Germinal center (tissue), 1 donor: ENCODE results near the gene OMP.

Source experiments
- DNase-seq: peaks from one replicate; pipeline ENCODE4 v3.0.0; 2012; ENCODE audit warnings: mixed read lengths, low spot score

Gene OMP

DNA sequence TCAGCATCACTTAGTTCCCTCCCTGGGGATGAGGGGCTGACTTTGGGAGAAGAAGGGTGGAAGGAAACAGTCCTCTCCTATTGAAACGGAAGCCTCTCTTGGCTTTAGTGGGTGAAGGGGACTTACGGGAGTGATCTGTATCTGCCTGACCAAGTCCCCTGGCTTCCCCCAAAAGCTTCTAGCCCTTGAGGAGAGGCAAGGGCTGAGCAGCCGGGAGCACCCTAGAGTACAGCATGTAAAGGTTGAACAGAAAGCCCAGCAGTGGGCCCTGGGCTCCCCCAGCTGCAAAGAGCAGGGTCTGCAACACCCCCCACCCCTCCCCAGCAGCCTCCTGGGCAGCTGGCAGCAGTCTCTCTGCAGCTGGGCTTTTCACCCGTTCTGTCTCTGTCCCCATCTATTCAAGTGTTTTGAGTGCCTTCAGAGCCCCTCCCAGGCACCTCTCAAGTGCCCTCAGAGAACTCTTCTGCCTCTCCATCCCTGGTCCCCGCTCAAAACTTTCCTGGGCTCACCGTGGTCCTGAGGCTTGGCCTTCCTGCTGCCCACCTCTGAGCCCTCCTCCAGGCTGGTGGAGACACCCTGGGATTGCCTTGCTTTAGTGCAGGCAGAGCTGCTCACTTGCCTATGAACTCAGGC, 33.2 kb upstream of the OMP start:
- DNase-seq = no peak

DNA sequence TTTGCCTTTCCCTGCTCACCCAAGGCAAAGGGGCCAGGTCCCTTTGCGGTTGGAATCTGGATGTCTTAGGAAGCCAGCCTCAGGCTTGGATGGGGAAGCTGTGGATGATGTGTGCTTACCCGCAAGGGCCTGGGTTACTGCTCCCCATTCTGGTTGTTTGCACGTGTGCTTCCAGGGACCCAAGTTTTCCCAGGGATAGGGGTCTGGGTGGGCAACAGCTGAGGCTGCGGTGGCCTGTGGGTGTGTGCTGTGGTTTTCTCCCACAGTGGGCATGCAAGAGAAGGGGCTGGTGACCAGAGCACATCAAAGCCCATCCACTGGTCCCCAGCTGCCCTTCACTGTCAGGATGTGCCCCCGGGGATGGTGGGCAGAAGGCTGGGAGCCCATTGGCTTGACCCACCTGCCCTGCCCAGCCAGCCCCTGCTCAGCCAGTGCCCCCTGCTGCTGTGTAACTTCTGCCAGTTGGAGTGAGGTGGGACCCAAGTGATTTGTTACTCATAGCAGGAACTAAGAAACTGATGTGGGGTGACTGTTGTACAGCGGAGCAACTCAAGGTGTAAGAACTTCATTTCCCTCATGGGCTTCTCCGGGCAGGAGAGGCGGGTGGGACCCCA, 32.6 kb upstream of the OMP start:
- DNase-seq = no peak

DNA sequence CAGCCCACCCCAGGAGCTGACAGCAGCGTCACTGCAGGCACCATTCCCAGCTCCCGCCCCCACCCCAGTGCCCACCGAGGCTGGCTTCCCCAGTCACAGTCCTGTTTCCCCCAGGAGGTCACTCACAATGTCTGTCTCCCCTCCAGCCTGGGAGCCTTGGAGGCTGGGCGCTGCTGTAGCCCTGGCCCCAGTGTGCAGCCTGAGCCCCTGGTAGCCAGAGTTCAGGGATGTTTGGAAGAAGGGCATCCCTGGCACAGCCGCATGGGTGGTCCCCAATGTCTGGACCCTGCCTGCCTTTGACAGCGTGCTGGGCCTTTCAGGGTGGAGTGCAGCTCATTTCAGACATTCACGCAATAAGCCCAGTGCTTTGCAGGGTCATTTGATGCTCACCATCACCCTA, 31.6 kb upstream of the OMP start:
- no peak for DNase-seq

DNA sequence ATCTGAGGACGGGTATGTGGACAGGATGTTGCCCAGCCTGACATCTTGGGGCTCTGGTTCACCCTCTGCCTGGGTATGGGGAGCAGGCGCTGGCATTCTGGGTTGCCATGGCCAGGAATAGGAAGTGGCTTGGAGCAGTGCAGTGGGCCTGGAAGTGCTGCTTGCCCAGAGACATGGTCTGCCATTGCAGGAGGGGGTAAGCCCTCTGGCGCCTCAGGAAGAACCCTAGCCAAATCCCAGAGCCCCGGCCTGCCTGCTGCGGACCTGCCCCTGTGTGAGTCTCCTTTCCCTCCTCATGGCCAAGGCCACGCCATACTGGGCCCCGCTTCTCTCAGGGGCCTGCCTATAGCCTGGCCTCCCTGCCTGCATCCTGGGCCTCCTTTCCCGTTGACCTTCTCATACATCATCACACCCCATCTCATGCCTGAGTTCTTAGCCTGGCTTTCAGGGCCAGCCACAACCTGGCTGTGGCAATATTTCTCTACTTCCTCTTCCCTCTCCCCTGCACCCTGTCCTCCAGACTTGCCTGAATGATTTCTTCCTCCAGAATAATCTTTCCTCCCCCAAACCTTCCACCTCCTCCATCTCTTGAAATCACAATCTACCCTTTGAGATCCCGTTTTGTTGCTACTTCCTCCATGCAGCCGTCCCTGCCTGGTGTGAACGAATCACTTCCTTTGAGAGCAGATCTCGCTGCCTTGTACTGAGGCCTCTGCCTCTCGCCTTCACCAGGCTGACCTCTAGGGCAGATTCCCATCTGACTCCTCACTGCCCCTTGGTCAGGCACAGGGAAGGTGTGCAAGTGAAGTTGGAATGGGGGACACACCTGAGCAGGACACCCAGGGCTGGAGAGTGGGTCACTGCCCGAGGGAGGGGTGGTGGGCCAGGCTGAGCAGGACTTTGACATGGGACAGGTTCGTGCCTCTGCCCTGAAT, 30.7 kb upstream of the OMP start:
- no peak for DNase-seq

DNA sequence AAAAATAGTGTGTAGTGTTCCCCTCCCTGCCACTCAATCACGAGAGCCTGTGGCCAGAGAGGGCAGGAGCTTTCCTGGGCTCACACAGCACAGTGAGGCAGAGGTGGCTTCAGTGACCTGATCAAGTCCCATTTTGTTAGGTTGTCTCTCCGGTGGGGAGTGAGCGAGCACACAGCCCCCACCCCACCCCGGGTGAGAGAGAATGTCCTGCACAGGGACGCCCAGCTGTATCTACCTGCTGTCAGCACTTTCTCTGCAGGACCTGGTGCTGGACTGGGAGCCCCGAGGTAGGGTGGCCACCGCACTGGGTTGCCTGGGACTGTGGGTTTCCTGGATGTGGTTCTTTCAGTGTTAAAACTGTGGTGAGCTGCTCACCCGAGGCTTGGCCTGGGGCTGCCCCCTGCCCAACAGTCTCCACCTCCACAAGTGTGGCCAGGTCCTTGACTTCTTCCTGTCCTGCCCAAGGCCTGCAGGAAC, 29.8 kb upstream of the OMP start:
- no peak for DNase-seq

DNA sequence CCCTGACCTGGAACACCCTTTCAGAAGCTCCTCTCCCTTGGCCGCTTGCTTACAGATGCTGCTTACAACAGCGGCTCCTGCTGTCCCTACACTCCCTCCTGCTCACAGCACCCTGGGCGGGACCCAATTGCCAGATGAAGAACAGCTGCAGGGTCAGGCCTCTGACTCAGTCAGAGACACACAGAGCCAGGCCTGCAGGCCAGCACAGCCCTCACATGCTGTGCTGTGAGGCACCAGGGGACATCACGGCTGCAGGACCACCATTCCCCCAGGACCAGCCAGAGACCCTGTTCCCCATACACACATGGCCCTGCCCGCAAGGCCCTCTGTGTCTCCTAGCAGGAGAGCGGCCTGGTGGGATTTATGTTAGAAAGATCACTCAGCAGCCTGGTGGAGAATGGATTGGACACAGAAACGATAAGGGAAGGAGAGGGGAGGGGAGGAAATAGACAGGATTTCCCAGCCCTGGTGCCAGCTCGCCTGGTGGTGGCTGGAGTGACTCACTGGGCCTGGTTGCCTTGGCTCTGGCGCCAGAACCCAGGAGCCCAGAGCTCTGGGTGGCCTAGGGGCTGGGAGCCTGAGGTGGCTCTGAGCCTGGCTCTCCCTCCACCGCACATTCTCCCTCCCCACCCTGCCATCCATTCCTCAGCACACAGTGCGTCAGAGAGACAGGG, 29.2 kb upstream of the OMP start:
- no peak for DNase-seq

DNA sequence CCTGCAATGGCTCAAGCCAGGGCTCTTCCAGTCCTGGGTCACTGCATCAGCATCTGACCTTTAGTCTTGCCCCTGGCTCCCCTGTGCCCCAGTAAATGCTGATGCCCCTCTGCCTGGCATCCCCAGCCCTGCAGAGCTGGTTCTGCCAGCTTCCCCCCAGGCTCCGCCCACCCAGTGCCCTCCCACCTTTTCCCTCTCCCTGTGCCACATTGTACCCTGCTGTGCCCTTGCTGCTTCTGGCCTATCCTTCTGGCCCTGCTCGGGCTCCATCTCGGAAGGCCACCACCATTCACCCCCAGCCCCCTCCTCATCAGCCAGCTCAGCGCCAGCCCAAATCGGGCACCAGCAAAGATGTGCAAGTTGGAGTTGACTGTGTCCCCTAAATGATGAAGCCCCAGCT, 28.4 kb upstream of the OMP start:
- DNase-seq = no peak

DNA sequence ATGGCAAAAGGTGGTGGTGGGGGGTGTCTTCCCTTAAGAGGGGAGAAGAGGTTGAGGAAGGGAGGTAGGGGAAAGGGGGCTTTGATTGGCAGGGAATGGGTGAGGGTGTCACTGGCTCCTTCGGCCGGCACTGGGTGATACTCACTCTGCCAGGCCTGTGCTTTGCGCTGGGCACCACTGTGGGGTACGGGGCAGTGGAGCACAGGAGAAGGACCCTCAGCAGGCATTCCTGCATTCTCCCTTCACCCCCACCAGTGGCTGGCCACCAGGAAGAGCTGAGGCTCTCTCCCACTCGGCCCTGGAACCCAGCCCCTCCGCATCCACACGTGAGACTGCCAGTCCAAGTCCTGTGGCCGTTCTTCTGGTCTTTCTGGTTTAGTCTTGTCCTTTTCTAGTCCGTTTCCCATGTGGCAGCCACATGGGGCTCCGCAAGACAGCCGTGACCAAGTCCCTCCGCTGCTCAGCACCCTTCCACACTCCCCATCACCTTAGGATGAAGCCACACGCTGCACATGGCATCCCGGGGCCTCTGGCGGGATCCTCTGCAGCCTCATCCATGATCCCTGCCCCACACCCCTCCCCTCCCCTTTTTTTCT, 27.9 kb upstream of the OMP start:
- no peak for DNase-seq

DNA sequence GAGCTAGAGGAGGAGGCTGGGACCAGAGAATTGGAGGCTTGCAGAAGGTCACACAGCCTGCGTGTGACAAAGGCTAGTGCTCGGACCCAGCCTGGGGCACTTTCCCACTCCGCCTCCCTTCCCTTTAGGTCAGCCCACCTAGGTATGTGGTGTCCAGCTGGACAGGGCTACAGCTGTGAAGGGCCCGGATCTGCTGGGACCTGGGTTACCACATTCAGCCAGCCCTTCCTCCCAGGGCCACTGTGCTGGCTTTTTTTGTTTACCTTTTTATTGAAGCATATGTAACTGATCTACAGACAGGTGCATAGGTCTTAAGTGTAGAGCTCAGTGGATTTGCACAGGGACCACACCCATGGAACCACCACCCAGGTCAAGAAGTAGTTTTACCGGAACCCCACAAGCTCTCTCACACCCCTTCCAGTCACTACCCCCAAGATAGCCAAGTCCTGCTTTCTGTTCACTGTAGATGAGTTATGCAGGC, 27.2 kb upstream of the OMP start:
- no peak for DNase-seq

DNA sequence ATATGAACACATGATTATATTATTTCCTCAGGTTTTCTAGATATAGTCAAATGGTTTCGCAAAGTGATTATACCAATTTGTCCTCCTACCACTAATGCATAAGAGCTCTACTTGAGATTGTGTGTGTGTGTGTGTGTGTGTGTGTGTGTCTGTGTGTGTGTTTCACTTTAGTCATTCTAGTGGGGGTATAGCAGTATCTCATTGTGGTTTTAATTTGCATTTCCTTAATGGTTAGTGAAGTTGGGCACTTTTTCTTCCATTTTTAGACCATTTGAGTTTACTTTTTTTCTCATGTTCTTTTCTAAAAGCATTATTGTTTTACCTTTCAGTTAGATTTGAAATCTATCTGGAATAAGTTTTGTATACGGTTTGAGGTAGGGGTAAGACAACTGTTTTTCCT, 23.0 kb upstream of the OMP start:
- no peak for DNase-seq

DNA sequence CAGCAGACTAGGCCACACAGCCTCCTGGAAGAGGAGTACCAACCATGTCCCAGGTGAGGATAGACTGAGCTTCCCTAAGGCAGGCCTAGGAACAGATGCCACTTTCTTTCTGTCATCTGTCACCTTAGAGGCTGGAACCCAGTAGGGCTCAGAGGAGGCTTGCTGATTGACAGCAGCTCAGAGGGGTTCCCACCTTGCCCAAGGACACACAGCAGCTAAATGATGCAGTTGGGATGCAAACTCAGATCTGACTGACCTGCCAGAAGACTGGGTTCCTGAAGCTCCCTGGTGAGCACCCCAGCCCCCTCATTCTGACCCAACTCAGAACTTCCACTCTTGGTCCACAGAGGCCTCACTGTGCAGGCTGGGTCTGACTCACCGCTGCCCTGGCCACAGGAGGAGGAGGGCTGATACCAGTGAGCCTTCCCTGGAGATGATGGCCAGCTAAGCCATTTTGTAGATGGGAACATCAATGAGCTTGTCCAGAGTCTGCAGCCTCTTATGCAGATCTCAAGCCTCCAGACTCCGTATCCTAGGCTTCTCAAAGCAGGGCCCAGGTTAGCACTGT, 21.9 kb upstream of the OMP start:
- no peak for DNase-seq

DNA sequence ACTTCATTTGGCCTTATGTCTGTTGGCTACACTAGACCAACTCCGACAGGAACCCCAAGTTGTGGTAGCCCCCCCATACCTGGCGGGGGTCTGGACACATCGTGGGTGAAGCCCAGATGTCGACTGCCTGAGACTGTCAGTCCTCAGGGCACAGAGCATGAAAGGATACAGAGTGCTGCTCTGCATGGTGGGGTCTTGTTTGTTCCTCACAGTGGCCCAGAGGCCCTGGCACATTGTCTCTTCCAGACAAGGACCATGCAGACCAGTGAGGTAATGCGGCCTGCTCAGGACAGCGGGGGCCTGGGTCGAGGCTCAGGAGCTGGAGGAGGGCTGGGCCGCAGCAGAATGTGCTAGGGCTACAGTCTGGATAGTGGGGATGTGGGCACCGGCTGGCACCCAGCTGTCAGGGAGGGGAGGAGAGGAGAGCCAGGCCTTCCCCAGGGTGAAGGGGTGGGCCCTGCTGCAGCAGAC, 21.2 kb upstream of the OMP start:
- DNase-seq = no peak

DNA sequence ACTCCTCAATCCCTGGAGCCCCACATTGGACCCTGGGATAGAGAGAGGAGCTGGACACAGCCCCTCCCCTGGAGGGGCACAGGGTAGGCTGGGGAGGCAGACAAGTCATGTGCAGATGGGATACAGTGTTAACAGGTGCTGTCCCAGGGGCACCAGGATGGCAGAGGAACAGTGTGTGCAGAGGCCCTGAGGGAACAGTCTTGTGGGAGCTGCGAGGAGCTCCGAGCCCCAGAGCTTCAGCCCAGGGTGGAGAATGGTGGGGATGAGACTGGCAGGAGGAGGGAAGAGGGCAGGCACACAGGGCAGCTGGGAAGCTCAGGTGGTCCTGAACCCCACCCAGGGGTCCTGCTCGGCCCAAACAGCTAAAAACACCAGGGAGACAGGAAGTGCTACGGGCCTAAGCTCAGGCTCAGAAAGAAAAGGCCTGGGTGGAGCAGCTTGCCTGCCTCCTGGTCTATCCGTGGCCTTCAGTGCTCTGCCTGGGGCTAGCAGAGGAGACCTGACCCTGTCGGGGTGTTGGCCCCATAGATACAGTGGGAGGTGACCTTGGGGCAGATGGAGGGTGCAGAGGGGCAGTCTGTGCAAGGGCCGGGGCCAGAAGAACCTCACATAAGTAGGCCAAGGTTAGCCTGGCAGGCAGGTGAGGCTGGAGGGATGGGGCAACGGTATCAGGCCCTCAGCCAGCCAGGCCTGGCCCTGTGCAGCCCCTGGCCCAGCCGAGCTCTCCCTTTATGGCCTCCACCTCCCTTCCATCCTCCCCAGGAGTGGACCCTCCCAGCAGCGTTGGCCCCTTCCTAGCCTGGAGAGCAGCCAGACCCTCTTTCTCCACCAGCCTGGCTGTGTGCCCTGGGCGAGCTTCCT, 20.4 kb upstream of the OMP start:
- DNase-seq = no peak

DNA sequence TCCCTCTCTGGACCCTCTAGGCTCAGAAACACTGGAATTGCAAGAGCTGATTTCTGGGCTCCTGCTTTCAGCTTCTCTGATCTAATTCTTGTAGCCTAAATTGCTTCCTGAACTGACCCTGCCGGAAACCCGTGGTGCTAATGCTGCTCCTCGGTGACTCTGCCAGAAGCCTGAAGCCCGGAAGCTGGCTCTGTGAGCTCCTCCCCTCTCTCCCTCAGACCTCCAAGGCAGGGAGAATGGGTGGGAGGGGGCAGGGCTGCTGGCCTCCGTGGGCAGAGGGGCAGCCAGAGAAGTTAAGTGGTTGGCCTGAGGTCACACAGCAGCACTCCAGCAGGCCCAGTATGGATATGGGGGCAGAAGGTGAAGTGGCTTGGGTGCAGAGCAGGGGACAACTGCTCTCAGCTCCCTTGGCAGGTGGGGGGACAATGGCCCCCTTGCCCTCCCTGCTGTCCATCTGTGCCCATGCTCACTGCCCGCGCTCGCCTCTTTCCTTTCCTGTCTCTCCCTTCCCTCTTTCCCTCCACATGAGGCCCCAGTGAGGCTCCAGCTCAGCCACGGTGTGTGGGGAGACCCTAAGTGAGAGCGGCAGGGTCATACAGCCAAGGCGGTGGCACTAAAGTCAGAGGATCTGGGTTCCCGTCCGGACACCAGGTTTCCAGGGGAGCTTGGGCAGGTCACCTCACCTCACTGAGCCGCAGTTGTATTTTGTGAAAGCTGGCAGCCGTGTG, 19.6 kb upstream of the OMP start:
- no peak for DNase-seq

DNA sequence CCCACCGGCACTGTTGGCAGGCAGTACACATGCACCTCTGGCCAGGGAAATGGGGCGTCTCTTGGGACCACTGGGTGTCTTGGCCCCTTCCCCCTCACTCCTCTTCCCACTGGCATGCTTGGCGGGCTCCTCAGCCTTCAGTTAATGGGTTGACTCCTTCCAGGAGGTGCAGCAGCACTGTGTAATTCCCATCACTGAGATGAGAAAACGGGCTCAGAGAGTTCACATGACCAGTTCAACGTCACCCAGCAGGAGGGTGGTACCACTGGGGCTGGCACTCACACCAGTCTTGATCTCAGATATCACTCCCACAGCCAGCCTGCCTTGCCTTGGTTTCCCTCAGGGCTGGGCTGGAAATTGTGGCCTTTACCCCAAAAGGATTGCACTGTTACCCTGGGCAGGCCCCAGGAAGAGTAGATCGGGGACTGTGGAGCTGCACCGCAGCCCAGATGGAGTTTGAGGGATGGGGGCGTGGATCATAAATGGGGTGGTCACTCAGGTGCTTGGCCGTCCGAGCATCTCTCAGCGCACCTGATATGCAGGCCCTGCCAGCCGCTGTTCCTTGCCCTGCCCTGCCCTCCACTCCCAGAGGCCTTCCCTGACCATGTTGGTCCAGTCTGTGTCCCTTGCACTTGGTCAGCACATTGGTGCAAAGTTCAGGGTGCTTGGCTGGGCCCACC, 18.9 kb upstream of the OMP start:
- no peak for DNase-seq

DNA sequence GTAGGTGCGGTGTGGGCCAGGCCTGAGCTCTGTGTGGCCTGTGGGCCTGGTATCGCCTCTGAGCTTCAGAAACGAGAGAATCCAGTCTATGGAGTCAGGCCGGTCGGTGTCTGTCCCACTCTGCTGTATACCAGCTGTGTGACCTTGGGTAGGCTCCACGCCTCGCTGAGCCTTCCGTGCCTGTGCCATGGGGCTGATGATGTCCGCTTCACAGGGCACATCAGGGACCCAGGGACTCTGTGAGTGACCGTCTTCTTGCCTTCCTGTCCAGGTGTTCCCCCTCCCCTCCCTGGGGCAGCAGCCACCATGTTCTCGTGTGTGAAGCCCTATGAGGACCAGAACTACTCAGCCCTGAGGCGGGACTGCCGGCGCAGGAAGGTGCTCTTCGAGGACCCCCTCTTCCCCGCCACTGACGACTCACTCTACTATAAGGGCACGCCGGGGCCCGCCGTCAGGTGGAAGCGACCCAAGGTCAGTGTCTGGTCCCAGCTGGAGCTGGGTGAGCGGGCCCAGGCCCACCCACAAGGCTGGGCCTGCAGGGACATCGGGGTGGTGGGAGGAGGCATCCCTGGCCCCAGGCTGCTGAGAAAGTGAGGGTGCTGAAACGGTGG, 18.0 kb upstream of the OMP start:
- DNase-seq = no peak

DNA sequence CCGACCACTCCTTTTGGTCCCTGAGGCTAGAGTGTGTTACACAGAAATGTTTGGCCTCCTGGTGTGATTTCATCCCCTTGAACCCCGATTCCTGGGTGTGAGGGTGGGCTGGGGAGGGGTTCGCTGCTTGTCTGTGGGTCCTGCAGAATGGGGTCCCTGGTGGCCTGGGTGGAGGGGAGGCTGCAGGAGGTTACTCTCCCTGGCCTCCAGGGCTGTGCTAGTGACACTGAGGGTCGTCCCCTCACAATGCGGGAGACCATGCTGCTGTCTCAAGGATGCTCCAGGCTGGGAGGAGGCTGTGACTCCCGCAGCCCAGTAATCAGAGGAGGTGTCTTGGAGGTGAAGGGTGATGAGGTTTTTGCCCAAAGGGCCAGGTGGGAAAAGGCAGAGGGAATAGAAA, 17.0 kb upstream of the OMP start:
- no peak for DNase-seq

DNA sequence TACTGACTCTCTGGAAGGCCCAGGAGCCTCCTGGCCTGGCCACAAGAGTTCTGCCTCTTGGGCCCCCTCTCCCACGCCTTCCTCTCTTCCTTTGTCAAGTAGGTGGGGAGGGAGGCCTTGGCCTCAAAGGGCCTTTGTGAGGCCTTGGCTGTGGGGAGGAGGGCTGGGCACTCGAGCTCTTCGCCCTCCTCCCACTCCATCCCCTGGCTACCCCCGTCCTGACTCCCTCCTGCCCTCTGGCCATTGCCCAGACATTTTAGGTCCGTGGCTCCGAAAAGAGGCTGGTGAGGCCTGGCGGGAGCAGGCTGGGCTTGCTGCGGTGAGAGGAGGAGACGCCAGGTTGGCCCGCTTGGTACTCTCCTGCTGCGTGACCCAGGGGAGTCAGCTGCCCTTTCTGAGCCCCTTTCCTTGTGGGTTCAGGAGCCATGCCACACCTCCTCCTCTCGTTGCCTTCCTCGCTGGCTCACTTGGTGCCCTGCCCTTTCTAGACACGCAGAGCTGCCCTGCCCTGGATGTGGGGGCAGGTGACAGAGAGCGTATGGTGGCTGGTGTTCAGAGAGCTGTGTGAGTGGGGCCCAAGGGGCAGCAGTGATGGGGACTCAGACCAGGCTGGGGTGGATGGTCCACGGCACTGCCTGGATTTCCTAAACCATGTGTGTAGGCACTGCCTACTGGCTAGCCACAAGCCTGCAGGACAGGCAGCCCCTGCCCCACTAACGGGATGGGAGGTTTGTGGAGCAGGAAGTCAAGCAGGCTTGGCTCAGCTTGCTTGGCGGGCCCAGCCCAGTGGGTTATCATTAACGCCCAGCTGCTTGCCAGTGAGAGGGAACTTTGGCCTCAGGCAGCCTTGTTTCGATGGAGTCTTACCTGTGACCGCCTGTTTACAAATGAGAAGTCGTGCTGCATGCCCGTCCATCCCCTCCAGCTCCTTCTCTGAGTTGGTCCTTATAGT, 15.8 kb upstream of the OMP start:
- no peak for DNase-seq
